GM18867 (cell line): Measurements from ENCODE around the gene ISG20L2.

Experiments used
- ATAC-seq: cut with Tn5 transposase; IDR thresholded peaks from one replicate; pipeline ENCODE4 v1.9.1; 2021; ENCODE audit warnings: mild to moderate bottlenecking, moderate library complexity; ENCODE audit not compliant: unreplicated experiment

ISG20L2 gene

GRCh38 chr1:156754219-156754618 is 25.7 kb upstream of the ISG20L2 start:
- ATAC-seq: no peak

- ATAC-seq: no peak
These were observed 24.4 kb upstream of the ISG20L2 start for GRCh38 chr1:156752843-156753482.

GRCh38 chr1:156751757-156752481 is 23.4 kb upstream of the ISG20L2 start:
- peak; percentile 74 for ATAC-seq

GRCh38 chr1:156751451-156751756 is 22.8 kb upstream of the ISG20L2 start, which contains the start of gene HDGF:
Gene HDGF, minus strand, starts transcription at chr1:156751675. Its CDS starts 246 bp downstream, at chr1:156751429.
- peak; percentile 17 for ATAC-seq

GRCh38 chr1:156750711-156751450 is 22.3 kb upstream of the ISG20L2 start:
- ATAC-seq: peak; percentile 17

GRCh38 chr1:156750191-156750672 is 21.7 kb upstream of the ISG20L2 start:
- no peak for ATAC-seq

- ATAC-seq: no peak
These were observed 21.0 kb upstream of the ISG20L2 start for GRCh38 chr1:156749419-156750118.

- ATAC-seq: no peak
These were observed 20.3 kb upstream of the ISG20L2 start for GRCh38 chr1:156748670-156749418.

GRCh38 chr1:156747742-156748669 is 19.4 kb upstream of the ISG20L2 start:
- ATAC-seq: no peak

- ATAC-seq: no peak
These were observed 18.4 kb upstream of the ISG20L2 start for GRCh38 chr1:156746728-156747631.

GRCh38 chr1:156746406-156746727 is 17.8 kb upstream of the ISG20L2 start:
- ATAC-seq: no peak

- no peak for ATAC-seq
These were observed 17.3 kb upstream of the ISG20L2 start for GRCh38 chr1:156745881-156746280.

- no peak for ATAC-seq
These were observed 16.3 kb upstream of the ISG20L2 start for GRCh38 chr1:156744786-156745419.

- ATAC-seq: no peak
These were observed 15.8 kb upstream of the ISG20L2 start for GRCh38 chr1:156744344-156744743.

- no peak for ATAC-seq
These were observed 15.1 kb upstream of the ISG20L2 start for GRCh38 chr1:156743367-156744302.

- ATAC-seq: no peak
These were observed 14.2 kb upstream of the ISG20L2 start for GRCh38 chr1:156742801-156743200.

GRCh38 chr1:156742017-156742416 is 13.5 kb upstream of the ISG20L2 start:
- no peak for ATAC-seq
